ENCODE measurements around the gene TFF2.

Gene TFF2

GRCh38 chr21:42298237-42298636, 52.6 kb downstream of the TFF2 start (continued):
- TF ChIP-seq ZNF692 (tag by site-specific recombination; IDR thresholded peaks at IDR 0.05) (peak; percentile 53; the same call in 1 of the 2 replicates), ZBTB8A (tag by site-specific recombination; IDR thresholded peaks at IDR 0.05) (peak; percentile 40)

GRCh38 chr21:42297377-42297776, 53.4 kb downstream of the TFF2 start:
- H3K27ac ChIP-seq (ENCODE audit: extremely low read depth, low read depth, low read length) = no peak overlapping the region
- POLR2A ChIA-PET = no interaction called here
- peak; percentile 33 for TF ChIP-seq ZIC2 (tag by site-specific recombination; IDR thresholded peaks at IDR 0.05)
- TF ChIP-seq ZNF112 (tag by site-specific recombination; IDR thresholded peaks at IDR 0.05) = no peak
- TF ChIP-seq ZNF48 (tag by site-specific recombination; IDR thresholded peaks at IDR 0.05) = 0 out of 2 replicates have a peak, but pooled peaks have one; percentile 52
- no peaks in the 10 kb centered on the region for H3K9me3 ChIP-seq (ENCODE audit: control insufficient read depth, insufficient read depth, low read depth, low read length)
- CTCF ChIA-PET = interaction anchor here (0.5 to 2.5 kb wide), 5 partner anchors 10 to 152 kb away, joined by 3 to 12 read pairs (median 3); no protein-coding TSS in a partner anchor
- H3K4me1 ChIP-seq (ENCODE audit: control insufficient read depth, insufficient read depth, low read length) = no peaks in the 10 kb centered on the region
- H3K4me3 ChIP-seq (ENCODE audit: low read depth, low read length) = no peak overlapping the region
- peaks cover 0 to 12% of the 10 kb centered on the region in 2 experiments; a peak in 2 of 3 replicates for H3K36me3 ChIP-seq (ENCODE audit: control insufficient read depth in 2 of 2, insufficient read depth in 1 of 2, low read length in 2 of 2)

GRCh38 chr21:42296501-42296900, 54.3 kb downstream of the TFF2 start:
- ChIA-PET POLR2A (no interaction called here), CTCF (interaction anchor here (0.5 to 2.5 kb wide), 7 partner anchors 13 to 323 kb away, joined by 3 to 12 read pairs (median 3); no protein-coding TSS in a partner anchor)
- Histone ChIP-seq H3K4me3 (ENCODE audit: low read depth, low read length) (no peak overlapping the region), H3K4me1 (ENCODE audit: control insufficient read depth, insufficient read depth, low read length) (no peaks in the 10 kb centered on the region), H3K9me3 (ENCODE audit: control insufficient read depth, insufficient read depth, low read depth, low read length) (no peaks in the 10 kb centered on the region), H3K27ac (ENCODE audit: extremely low read depth, low read depth, low read length) (no peak overlapping the region), H3K36me3 (ENCODE audit: control insufficient read depth in 2 of 2, insufficient read depth in 1 of 2, low read length in 2 of 2) (peaks cover 0 to 13% of the 10 kb centered on the region in 2 experiments; a peak in 2 of 3 replicates)
- TF ChIP-seq ZSCAN23 (tag by site-specific recombination; IDR thresholded peaks at IDR 0.05) (no peak), ZNF580 (tag by site-specific recombination; IDR thresholded peaks at IDR 0.05) (no peak), SCRT1 (tag by site-specific recombination; IDR thresholded peaks at IDR 0.05; ENCODE audit: borderline replicate concordance) (no peak), ZNF658 (tag by site-specific recombination; IDR thresholded peaks at IDR 0.05) (no peak), FEZF1 (tag by site-specific recombination; IDR thresholded peaks at IDR 0.05) (no peak), ZBTB21 (tag by site-specific recombination; IDR thresholded peaks at IDR 0.05) (no peak), MYNN (tag by site-specific recombination; IDR thresholded peaks at IDR 0.05; ENCODE audit: borderline replicate concordance) (no peak), TSHZ1 (tag by site-specific recombination; IDR thresholded peaks at IDR 0.05; ENCODE audit: borderline replicate concordance) (no peak), ZNF518A (tag by site-specific recombination; conservative IDR thresholded peaks at IDR 0.05; ENCODE audit: low read depth) (no peak), ZNF747 (tag by site-specific recombination; IDR thresholded peaks at IDR 0.05) (no peak)

Data from HEK293 (cell line).